Measurements from ENCODE around the gene RNF224. TPM values are rescaled to one million over a fixed set of nuclear protein-coding genes. Genes with fewer than 3 reads are reported as not detected.

RNF224 gene
- total RNA-seq, 6 experiments from 2014 or later = not detected

DNA sequence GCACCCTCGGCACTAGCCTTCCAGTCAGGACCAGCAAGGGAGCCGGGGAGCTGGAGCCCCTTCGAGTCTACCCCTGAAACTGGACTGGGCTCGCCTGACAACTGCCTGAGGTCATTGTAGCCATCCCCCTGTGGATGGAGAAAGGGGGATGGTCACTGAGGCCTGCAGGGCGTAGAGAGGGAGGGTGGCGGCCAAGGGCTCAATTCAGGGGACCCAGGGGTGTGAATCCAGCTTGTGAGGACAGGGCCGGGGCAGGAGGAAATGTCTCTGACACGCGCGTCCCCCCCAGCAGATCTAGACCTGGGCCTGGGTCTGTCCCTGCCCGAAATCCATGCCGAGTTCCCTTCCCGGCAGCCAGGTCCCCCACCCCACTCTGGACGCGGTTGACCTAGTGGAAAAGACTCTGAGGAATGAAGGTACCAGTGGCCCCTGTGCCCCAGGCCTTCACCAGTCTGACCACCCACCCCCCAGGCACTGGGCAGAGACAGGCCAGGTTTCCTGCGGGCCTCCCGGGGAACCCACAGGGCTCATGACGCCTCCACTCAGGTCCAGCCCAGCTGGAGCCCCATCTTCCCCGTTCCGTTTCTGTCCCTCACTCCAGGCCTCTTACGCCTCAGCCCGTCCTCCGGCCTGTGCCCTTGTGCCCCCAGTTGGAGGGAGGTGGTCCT, 4.2 kb downstream of the RNF224 start:
- Histone ChIP-seq H3K36me3 (no peaks in the 10 kb centered on the region), H3K4me1 (peaks cover 0 to 3% (median 0%) of the 10 kb centered on the region in 4 donors), H3K27me3 (no peaks in the 10 kb centered on the region), H3K9me3 (no peaks in the 10 kb centered on the region), H3K4me3 (no peak overlapping the region), H3K27ac (no peak overlapping the region)
- WGBS (ENCODE audit: insufficient coverage, low coverage, low lambda C conversion rate, missing lambda C conversion rate) = 63% methylated on average over 3 of the region's 23 CpGs
- TF ChIP-seq, protein P1, sequence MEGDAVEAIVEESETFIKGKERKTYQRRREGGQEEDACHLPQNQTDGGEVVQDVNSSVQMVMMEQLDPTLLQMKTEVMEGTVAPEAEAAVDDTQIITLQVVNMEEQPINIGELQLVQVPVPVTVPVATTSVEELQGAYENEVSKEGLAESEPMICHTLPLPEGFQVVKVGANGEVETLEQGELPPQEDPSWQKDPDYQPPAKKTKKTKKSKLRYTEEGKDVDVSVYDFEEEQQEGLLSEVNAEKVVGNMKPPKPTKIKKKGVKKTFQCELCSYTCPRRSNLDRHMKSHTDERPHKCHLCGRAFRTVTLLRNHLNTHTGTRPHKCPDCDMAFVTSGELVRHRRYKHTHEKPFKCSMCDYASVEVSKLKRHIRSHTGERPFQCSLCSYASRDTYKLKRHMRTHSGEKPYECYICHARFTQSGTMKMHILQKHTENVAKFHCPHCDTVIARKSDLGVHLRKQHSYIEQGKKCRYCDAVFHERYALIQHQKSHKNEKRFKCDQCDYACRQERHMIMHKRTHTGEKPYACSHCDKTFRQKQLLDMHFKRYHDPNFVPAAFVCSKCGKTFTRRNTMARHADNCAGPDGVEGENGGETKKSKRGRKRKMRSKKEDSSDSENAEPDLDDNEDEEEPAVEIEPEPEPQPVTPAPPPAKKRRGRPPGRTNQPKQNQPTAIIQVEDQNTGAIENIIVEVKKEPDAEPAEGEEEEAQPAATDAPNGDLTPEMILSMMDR (IDR thresholded peaks at IDR 0.05) = no peak
- TF ChIP-seq POLR2A (IDR thresholded peaks at IDR 0.05) = no peak
- DNase-seq = no peak
- no peak for ATAC-seq
- intact Hi-C loops (cut with DNase I) = loop anchor here (5.0 to 10.0 kb wide), 4 partner anchors 47 to 114 kb away; partner anchors contain the start of genes ANAPC2 (in 1 of the 2) and SSNA1 (in 1 of the 2)

DNA sequence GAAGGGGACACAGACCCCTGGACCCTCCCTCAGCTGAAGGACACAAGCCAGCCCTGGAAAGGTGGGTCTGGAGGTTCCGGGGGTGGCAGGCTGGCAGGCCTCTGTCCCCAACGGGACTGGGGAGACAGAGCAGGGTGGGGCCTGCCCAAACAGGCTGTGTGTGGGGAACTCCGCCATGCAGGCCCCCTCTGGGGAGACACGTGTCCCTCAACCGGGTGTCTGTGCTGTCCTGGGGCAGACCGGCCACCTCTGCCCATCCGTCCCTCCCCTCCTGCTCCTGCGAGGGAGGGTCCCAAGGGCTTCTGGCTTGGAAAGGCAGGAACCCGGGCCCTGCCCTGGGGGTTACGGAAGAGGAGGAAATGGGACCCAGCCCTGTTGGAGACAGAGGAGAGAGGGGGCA, 4.8 kb downstream of the RNF224 start:
- Histone ChIP-seq H3K4me3 (no peak overlapping the region), H3K27me3 (no peaks in the 10 kb centered on the region), H3K4me1 (peaks cover 0 to 6% (median 0%) of the 10 kb centered on the region in 4 donors), H3K27ac (no peak overlapping the region), H3K9me3 (no peaks in the 10 kb centered on the region), H3K36me3 (no peaks in the 10 kb centered on the region)
- 60% methylated on average over 1 of the region's 10 CpGs for WGBS (ENCODE audit: insufficient coverage, low coverage, low lambda C conversion rate, missing lambda C conversion rate)
- ATAC-seq (no peak), DNase-seq (no peak)
- no peak for TF ChIP-seq POLR2A (IDR thresholded peaks at IDR 0.05)
- TF ChIP-seq, protein P1 (IDR thresholded peaks at IDR 0.05) = no peak
- intact Hi-C loops (cut with DNase I) = loop anchor here (5.0 to 10.0 kb wide), 4 partner anchors 47 to 115 kb away; partner anchors contain the start of genes ANAPC2 (in 1 of the 2) and SSNA1 (in 1 of the 2)

DNA sequence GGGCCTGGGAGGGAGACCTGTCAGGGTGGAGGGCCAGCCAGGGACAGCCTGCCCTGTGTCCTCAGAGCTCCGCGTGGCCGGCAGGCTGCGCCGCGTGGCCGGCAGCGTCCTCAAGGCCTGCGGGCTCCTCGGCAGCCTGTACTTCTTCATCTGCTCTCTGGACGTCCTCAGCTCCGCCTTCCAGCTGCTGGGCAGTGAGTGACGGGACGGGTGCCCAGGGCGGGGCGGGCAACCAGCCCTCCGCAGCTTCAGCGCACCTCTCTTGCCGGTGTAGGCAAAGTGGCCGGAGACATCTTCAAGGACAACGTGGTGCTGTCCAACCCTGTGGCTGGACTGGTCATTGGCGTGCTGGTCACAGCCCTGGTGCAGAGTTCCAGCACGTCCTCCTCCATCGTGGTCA, 5.2 kb downstream of the RNF224 start:
- no peak for TF ChIP-seq POLR2A (IDR thresholded peaks at IDR 0.05)
- TF ChIP-seq, protein P1 (IDR thresholded peaks at IDR 0.05) = no peak
- H3K4me3 ChIP-seq = no peak overlapping the region
- ATAC-seq (no peak), DNase-seq (no peak)
- no peak overlapping the region for H3K27ac ChIP-seq
- H3K36me3 ChIP-seq = no peaks in the 10 kb centered on the region
- intact Hi-C loops (cut with DNase I) = loop anchor here (5.0 to 10.0 kb wide), 4 partner anchors 48 to 115 kb away; partner anchors contain the start of genes ANAPC2 (in 1 of the 2) and SSNA1 (in 1 of the 2)
- H3K9me3 ChIP-seq = no peaks in the 10 kb centered on the region
- no peaks in the 10 kb centered on the region for H3K27me3 ChIP-seq
- WGBS (ENCODE audit: insufficient coverage, low coverage, low lambda C conversion rate, missing lambda C conversion rate) = no CpG with 5 or more reads among the region's 24 CpGs
- H3K4me1 ChIP-seq = peaks cover 0 to 6% (median 0%) of the 10 kb centered on the region in 4 donors

DNA sequence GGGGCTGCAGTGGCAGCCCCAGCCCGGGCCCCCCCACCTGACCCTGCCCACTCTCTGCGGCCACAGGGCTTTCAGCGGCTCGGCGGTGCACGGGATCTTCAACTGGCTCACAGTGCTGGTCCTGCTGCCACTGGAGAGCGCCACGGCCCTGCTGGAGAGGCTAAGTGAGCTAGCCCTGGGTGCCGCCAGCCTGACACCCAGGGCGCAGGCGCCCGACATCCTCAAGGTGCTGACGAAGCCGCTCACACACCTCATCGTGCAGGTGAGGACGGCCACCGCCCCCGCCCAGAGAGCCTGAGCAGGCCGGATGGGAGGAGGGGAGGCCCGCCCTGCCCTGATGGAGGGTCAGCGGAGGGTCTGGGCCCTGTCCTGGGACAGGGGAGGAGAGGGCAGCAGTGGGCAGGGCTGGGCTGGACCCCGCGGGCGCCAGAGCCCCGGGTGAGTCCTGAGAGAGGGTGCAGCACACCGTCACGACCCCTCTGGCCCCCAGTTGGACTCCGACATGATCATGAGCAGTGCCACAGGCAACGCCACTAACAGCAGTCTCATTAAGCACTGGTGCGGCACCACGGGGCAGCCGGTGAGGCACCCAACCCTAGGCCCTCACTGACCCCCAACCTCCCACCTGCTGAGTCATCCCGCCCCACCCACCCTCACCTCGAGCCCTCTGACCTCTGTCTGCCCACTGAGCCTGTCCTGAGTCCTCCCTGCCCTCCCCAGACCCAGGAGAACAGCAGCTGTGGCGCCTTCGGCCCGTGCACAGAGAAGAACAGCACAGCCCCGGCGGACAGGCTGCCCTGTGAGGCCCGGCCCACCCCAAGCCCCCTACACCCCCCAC, 6.1 kb downstream of the RNF224 start:
- DNase-seq (no peak), ATAC-seq (no peak)
- intact Hi-C loops (cut with DNase I) = loop anchor here (5.0 to 10.0 kb wide), 4 partner anchors 49 to 116 kb away; partner anchors contain the start of genes ANAPC2 (in 1 of the 2) and SSNA1 (in 1 of the 2)
- no peak for TF ChIP-seq POLR2A (IDR thresholded peaks at IDR 0.05)
- TF ChIP-seq, protein P1 (IDR thresholded peaks at IDR 0.05) = no peak
- H3K27me3 ChIP-seq = no peaks in the 10 kb centered on the region
- H3K9me3 ChIP-seq = no peaks in the 10 kb centered on the region
- no peak overlapping the region for H3K4me3 ChIP-seq
- H3K4me1 ChIP-seq = peaks cover 0 to 6% (median 0%) of the 10 kb centered on the region in 4 donors
- no peaks in the 10 kb centered on the region for H3K36me3 ChIP-seq
- 31% methylated on average over 3 of the region's 40 CpGs for WGBS (ENCODE audit: insufficient coverage, low coverage, low lambda C conversion rate, missing lambda C conversion rate)
- H3K27ac ChIP-seq = no peak overlapping the region
